Osteocyte (in vitro differentiated cells): ENCODE measurements around the gene NPL. TPM values are rescaled to one million over a fixed set of nuclear protein-coding genes. Genes with fewer than 3 reads are reported as not detected.

Source experiments
- DNase-seq: peaks from one replicate; pipeline ENCODE4 v3.0.0; 2021; ENCODE audit warnings: mixed read lengths; ENCODE audit not compliant: unreplicated experiment; ENCODE audit errors: extremely low spot score
- H3K27ac Mint-ChIP-seq: one replicate; pipeline ENCODE4 v1.8.0; 2021; ENCODE audit warnings: mild to moderate bottlenecking, mixed read lengths; ENCODE audit not compliant: unreplicated experiment
- H3K27me3 Mint-ChIP-seq: one replicate; pipeline ENCODE4 v1.8.0; 2021; ENCODE audit warnings: mixed read lengths; ENCODE audit not compliant: unreplicated experiment
- H3K36me3 Mint-ChIP-seq: one replicate; pipeline ENCODE4 v1.8.0; 2021; ENCODE audit warnings: mixed read lengths; ENCODE audit not compliant: unreplicated experiment
- H3K4me1 Mint-ChIP-seq: one replicate; pipeline ENCODE4 v1.8.0; 2021; ENCODE audit warnings: mixed read lengths; ENCODE audit not compliant: unreplicated experiment
- H3K4me3 Mint-ChIP-seq: one replicate; pipeline ENCODE4 v1.8.0; 2021; ENCODE audit warnings: mild to moderate bottlenecking, moderate library complexity, mixed read lengths; ENCODE audit not compliant: unreplicated experiment
- H3K9me3 Mint-ChIP-seq: one replicate; pipeline ENCODE4 v1.8.0; 2021; ENCODE audit warnings: mixed read lengths; ENCODE audit not compliant: unreplicated experiment
- CTCF ChIP-seq: fragments of 200-600 bp; sonication (generic); IDR thresholded peaks from 2 replicates; pipeline ENCODE4 v1.5.0; 2021; ENCODE audit warnings: antibody characterized with exemption, mild to moderate bottlenecking, moderate library complexity
- total RNA-seq: library from RNA; stranded (reverse); gene quantifications from 2 replicates; pipeline ENCODE4 v1.2.1, GENCODE V29; 2021

Gene NPL
- total RNA-seq, 1 donor from 2014 or later = 4.2 TPM

GRCh38 chr1:182823220-182823619 is 33.6 kb downstream of the NPL start:
- H3K27me3 Mint-ChIP-seq = peaks cover 10% of the 10 kb centered on the region
- TF ChIP-seq CTCF = no peak
- peaks cover 27% of the 10 kb centered on the region for H3K36me3 Mint-ChIP-seq
- no peaks in the 10 kb centered on the region for H3K4me1 Mint-ChIP-seq
- H3K27ac Mint-ChIP-seq = no peak overlapping the region
- DNase-seq = no peak
- no peak overlapping the region for H3K4me3 Mint-ChIP-seq
- H3K9me3 Mint-ChIP-seq = no peaks in the 10 kb centered on the region

- no peaks in the 10 kb centered on the region for H3K9me3 Mint-ChIP-seq
- TF ChIP-seq CTCF = no peak
- no peaks in the 10 kb centered on the region for H3K4me1 Mint-ChIP-seq
- no peak overlapping the region for H3K4me3 Mint-ChIP-seq
- DNase-seq = no peak
- H3K27ac Mint-ChIP-seq = no peak overlapping the region
- peaks cover 24% of the 10 kb centered on the region for H3K36me3 Mint-ChIP-seq
- peaks cover 15% of the 10 kb centered on the region for H3K27me3 Mint-ChIP-seq
Measured at GRCh38 chr1:182826892-182827291, 37.3 kb downstream of the NPL start.

- Mint-ChIP-seq H3K27me3 (peaks cover 18% of the 10 kb centered on the region), H3K36me3 (peaks cover 17% of the 10 kb centered on the region), H3K4me1 (no peaks in the 10 kb centered on the region), H3K9me3 (no peaks in the 10 kb centered on the region), H3K4me3 (no peak overlapping the region), H3K27ac (no peak overlapping the region)
- TF ChIP-seq CTCF = no peak
- DNase-seq = no peak
Measured at GRCh38 chr1:182829285-182829932, 39.8 kb downstream of the NPL start.

GRCh38 chr1:182833271-182833670 is 43.7 kb downstream of the NPL start:
- peaks cover 7% of the 10 kb centered on the region for H3K27me3 Mint-ChIP-seq
- H3K36me3 Mint-ChIP-seq = peaks cover 8% of the 10 kb centered on the region
- DNase-seq = no peak
- no peak overlapping the region for H3K27ac Mint-ChIP-seq
- no peaks in the 10 kb centered on the region for H3K9me3 Mint-ChIP-seq
- no peak for TF ChIP-seq CTCF
- no peaks in the 10 kb centered on the region for H3K4me1 Mint-ChIP-seq
- H3K4me3 Mint-ChIP-seq = no peak overlapping the region

GRCh38 chr1:182834326-182834725 is 44.8 kb downstream of the NPL start:
- peaks cover 7% of the 10 kb centered on the region for H3K36me3 Mint-ChIP-seq
- peaks cover 3% of the 10 kb centered on the region for H3K27me3 Mint-ChIP-seq
- peaks cover 4% of the 10 kb centered on the region for H3K4me1 Mint-ChIP-seq
- no peak for TF ChIP-seq CTCF
- no peak overlapping the region for H3K4me3 Mint-ChIP-seq
- no peak for DNase-seq
- no peak overlapping the region for H3K27ac Mint-ChIP-seq
- H3K9me3 Mint-ChIP-seq = no peaks in the 10 kb centered on the region
